Cardiac muscle cell (in vitro differentiated cells and primary cell): ENCODE results near the gene YTHDC1. TPM values are rescaled to one million over a fixed set of nuclear protein-coding genes. Genes with fewer than 3 reads are reported as not detected.
A peak's percentile ranks its signal among the peaks of the same experiment; 100 is the strongest.

Experiments used
- DNase-seq, 2 donors: peaks; one replicate each; pipeline versions ENCODE4 v3.0.0 to v3.0.0-alpha.2; 2010 to 2017; ENCODE audit warnings: low read depth in 1 of 2, low spot score in 1 of 2
- H3K27ac ChIP-seq: fragments of 200-600 bp; sonication (generic); 2 replicates; pipeline ENCODE4 v1.5.1; 2016
- H3K27me3 ChIP-seq: fragments of 200-600 bp; sonication (generic); 2 replicates; pipeline ENCODE4 v1.6.0; 2016; ENCODE audit warnings: control low read depth
- H3K36me3 ChIP-seq: fragments of 200-600 bp; sonication (generic); 2 replicates; pipeline ENCODE4 v1.5.1; 2016; ENCODE audit warnings: control low read depth
- H3K4me1 ChIP-seq: fragments of 200-600 bp; sonication (generic); 2 replicates; pipeline ENCODE4 v1.8.1; 2017; ENCODE audit warnings: low read depth, mild to moderate bottlenecking, mixed run types
- H3K4me3 ChIP-seq: fragments of 200-600 bp; sonication (generic); 2 replicates; pipeline ENCODE4 v1.5.1; 2016; ENCODE audit warnings: mild to moderate bottlenecking
- H3K9me3 ChIP-seq: fragments of 200-600 bp; sonication (generic); 2 replicates; pipeline ENCODE4 v1.5.1; 2017; ENCODE audit warnings: low read depth, mild to moderate bottlenecking, control low read depth
- polyA plus RNA-seq: library from polyadenylated mRNA; unstranded; fragments of >200 nt; fragmentation: Nextera tagmentation; extraction: Ambion mirVana; gene quantifications from 2 replicates; pipeline ENCODE4 v1.2.1, GENCODE V29; 2016
- total RNA-seq: library from RNA; depleted of rRNA; stranded (reverse); fragments of >200 nt; gene quantifications from 2 replicates; pipeline ENCODE4 v1.2.3, GENCODE V29; 2016
- TF ChIP-seq, protein P1 (sequence below): IDR thresholded peaks from 2 replicates; pipeline ENCODE4 v1.5.1; 2012; ENCODE audit warnings: low read depth, mild to moderate bottlenecking, low read length

The YTHDC1 gene
- total and polyA plus RNA-seq, 2 experiments from 2014 or later: 31.0 to 75.2 TPM

DNA sequence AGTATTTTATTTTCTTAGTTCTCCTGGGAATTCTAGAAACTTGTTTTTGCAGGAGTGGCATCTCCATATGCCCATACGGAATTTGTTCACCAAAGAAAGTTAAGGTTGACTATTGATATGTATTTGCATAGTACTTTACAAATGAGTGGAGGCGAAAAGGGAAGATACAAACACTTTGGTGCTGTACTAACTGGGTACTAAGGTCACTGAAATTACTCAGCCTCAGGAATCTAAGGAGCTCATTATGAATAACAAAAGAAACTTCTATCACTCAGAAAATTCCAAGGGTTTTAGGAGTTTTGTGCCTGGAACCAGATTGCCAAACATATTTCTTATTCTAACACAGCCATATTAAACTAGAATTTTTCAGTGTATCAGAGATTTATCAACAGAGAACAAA lies 77.0 kb downstream of the YTHDC1 start:
- Histone ChIP-seq H3K27me3 (no peaks in the 10 kb centered on the region), H3K36me3 (no peaks in the 10 kb centered on the region), H3K4me3 (no peak overlapping the region), H3K9me3 (no peaks in the 10 kb centered on the region), H3K27ac (no peak overlapping the region), H3K4me1 (no peaks in the 10 kb centered on the region)
- no peak for DNase-seq
- TF ChIP-seq, protein P1, sequence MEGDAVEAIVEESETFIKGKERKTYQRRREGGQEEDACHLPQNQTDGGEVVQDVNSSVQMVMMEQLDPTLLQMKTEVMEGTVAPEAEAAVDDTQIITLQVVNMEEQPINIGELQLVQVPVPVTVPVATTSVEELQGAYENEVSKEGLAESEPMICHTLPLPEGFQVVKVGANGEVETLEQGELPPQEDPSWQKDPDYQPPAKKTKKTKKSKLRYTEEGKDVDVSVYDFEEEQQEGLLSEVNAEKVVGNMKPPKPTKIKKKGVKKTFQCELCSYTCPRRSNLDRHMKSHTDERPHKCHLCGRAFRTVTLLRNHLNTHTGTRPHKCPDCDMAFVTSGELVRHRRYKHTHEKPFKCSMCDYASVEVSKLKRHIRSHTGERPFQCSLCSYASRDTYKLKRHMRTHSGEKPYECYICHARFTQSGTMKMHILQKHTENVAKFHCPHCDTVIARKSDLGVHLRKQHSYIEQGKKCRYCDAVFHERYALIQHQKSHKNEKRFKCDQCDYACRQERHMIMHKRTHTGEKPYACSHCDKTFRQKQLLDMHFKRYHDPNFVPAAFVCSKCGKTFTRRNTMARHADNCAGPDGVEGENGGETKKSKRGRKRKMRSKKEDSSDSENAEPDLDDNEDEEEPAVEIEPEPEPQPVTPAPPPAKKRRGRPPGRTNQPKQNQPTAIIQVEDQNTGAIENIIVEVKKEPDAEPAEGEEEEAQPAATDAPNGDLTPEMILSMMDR: no peak

DNA sequence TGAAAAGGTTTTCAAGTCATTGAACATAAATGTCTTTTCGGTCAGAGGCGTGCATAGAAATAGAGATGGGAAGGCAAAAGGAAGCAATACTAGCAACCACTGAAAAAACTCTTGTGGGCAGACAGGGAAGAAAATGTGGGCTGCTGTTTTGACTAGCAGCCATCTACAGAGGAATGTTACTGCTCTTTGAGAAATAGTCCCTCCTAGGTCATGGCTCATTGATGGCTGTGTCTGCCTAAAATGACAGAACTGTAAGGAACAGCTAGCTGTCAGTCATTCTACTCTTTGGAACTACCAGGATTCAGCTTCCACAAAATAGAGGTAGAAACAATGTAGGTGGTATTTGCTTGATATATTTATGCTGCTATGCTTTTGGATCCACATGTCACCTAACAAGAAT lies 77.5 kb downstream of the YTHDC1 start:
- H3K27ac ChIP-seq: no peak overlapping the region
- peak in 1 of 2 donors; percentile 17 for DNase-seq

DNA sequence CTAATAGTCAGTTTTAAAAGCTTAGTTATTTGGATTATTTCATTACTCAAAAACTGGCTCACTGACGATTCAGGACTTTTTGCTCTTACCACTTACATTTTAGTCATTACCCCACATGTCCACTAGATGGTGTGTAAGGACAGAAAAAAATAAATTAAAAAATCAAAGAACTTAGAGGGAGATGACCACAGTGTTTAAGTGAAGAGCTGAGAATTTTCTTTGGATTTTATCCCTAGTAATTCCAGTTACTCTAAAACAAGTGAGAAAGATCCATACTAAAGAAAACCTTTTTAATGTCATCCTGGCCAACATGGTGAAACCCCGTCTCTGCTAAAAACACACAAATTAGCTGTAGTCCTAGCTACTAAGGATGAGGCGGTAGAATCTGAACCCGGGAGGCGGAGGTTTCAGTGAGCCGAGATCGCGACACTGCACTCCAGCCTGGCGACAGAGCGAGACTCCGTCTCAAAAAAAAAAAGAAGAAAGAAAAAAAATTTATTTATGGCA lies 78.0 kb downstream of the YTHDC1 start:
- Histone ChIP-seq H3K36me3 (no peaks in the 10 kb centered on the region), H3K4me1 (no peaks in the 10 kb centered on the region), H3K9me3 (no peaks in the 10 kb centered on the region), H3K4me3 (peak overlapping the region; percentile 8), H3K27me3 (no peaks in the 10 kb centered on the region), H3K27ac (no peak overlapping the region)
- TF ChIP-seq, protein P1: peak; percentile 71
- peak; percentile 35 to 76 for DNase-seq

More for the DNA sequence above, 77.5 kb downstream of the YTHDC1 start:
- no peaks in the 10 kb centered on the region for H3K36me3 ChIP-seq
- no peaks in the 10 kb centered on the region for H3K9me3 ChIP-seq
- peak overlapping the region; percentile 8 for H3K4me3 ChIP-seq
- no peaks in the 10 kb centered on the region for H3K4me1 ChIP-seq
- no peaks in the 10 kb centered on the region for H3K27me3 ChIP-seq
- TF ChIP-seq, protein P1: no peak

DNA sequence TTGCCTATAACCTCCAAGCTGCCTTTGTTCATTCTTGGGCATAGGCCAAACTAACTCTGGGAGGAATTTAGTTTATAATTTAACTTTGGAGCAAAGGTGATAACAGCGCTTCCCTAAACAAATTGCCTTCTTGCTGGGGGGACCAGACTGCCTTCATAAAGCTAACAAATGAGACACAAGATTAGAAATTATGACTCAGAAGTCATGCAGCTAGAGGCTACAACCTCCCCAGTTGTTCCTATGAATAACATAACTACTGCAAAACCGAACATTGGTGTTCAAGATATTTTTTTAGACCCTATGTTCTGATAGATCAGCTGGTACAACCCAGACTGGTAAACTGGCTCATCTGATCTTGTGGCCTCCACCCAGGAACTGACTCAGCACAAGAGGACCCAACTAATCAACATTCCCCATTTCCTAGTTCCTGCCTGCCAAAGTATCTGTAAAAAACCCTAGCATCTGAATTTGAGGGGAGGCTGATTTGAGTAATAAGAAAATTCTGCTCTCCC lies 82.4 kb downstream of the YTHDC1 start:
- TF ChIP-seq, protein P1: no peak
- H3K9me3 ChIP-seq: no peaks in the 10 kb centered on the region
- DNase-seq: peak in 1 of 2 donors; percentile 47
- H3K27ac ChIP-seq: no peak overlapping the region
- no peaks in the 10 kb centered on the region for H3K36me3 ChIP-seq
- no peaks in the 10 kb centered on the region for H3K4me1 ChIP-seq
- no peaks in the 10 kb centered on the region for H3K27me3 ChIP-seq
- H3K4me3 ChIP-seq: no peak overlapping the region

DNA sequence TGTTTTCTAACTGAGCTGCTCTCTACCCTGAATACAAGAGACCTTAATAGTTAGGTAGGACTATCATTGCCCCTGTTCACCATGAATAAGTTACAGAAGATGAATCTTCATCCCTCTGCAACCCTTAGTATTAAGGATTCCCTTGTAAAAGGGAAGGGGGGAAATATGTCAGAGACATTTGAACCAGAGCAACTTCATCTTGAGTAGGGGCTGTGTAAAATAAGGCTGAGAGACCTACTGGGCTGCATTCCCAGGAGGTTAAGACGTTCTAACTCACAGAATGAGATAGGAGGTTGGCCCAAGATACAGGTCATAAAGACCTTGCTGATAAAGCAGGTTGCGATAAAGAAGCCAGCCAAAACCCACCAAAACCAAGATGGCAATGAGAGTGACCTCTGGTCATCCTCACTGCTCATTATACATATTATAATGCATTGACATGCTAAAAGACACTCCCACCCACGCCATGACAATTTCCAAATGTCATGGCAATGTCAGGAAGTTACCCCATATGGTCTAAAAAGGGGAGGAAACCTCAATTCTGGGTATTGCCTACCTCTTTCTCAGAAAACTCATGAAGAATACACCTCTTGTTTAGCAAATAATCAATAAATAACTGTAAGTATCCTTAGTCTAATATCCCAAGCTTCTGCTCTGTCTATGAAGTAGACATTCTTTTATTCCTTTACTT lies 84.9 kb downstream of the YTHDC1 start:
- TF ChIP-seq, protein P1: no peak
- Histone ChIP-seq H3K4me1 (no peaks in the 10 kb centered on the region), H3K27ac (no peak overlapping the region), H3K36me3 (no peaks in the 10 kb centered on the region), H3K4me3 (no peak overlapping the region), H3K9me3 (no peaks in the 10 kb centered on the region), H3K27me3 (no peaks in the 10 kb centered on the region)
- no peak for DNase-seq

Other genes with a start within 250 kb of the YTHDC1 start
- gene TMPRSS11F, start 220.2 kb downstream of the YTHDC1 start, total RNA-seq: not detected in 2 replicates
- gene TMPRSS11F, start 220.2 kb downstream of the YTHDC1 start, polyA plus RNA-seq: not detected in 2 replicates
- not detected in 2 replicates for gene TMPRSS11B, start 104.4 kb downstream of the YTHDC1 start, total RNA-seq
- gene TMPRSS11B, start 104.4 kb downstream of the YTHDC1 start, polyA plus RNA-seq: not detected in 2 replicates
- gene TMPRSS11E, start 97.4 kb upstream of the YTHDC1 start, total RNA-seq: not detected in 2 replicates
- not detected in 2 replicates for gene TMPRSS11E, start 97.4 kb upstream of the YTHDC1 start, polyA plus RNA-seq
- gene UGT2B17, start 226.2 kb upstream of the YTHDC1 start, total RNA-seq: not detected in 2 replicates
- gene UGT2B17, start 226.2 kb upstream of the YTHDC1 start, polyA plus RNA-seq: not detected in 2 replicates